Calu3 (cell line): ENCODE data around the gene BCL2L14. TPM values are rescaled to one million over a fixed set of nuclear protein-coding genes. Genes with fewer than 3 reads are reported as not detected.

Experiments used
- BruUV-seq: library from RNA; stranded (reverse); fragments of 400-500 nt; replicated peaks from 2 replicates; lab custom pipeline; 2021; lab: Mats Ljungman, UMichigan
- CTCF ChIA-PET: fragments of 300-600 bp; sonication (Branson Sonifier 250); formaldehyde crosslinking; loops from one replicate; lab custom pipeline; 2022; ENCODE audit warnings: antibody characterized with exemption; lab: Charles Lee
- DNase-seq: peaks from one replicate; pipeline ENCODE4 v3.0.0; 2022
- H3K27ac Mint-ChIP-seq: one replicate; pipeline ENCODE4 v1.8.0; 2022; ENCODE audit warnings: mixed read lengths; ENCODE audit not compliant: unreplicated experiment
- H3K27me3 Mint-ChIP-seq: one replicate; pipeline ENCODE4 v1.8.0; 2022; ENCODE audit warnings: mixed read lengths; ENCODE audit not compliant: unreplicated experiment
- H3K36me3 Mint-ChIP-seq: one replicate; pipeline ENCODE4 v1.8.0; 2022; ENCODE audit warnings: mild to moderate bottlenecking, moderate library complexity, mixed read lengths; ENCODE audit not compliant: insufficient read depth, unreplicated experiment
- H3K4me1 Mint-ChIP-seq: one replicate; pipeline ENCODE4 v1.8.0; 2022; ENCODE audit warnings: mild to moderate bottlenecking, low read depth, mixed read lengths; ENCODE audit not compliant: unreplicated experiment
- H3K4me3 Mint-ChIP-seq: one replicate; pipeline ENCODE4 v1.8.0; 2022; ENCODE audit warnings: mild to moderate bottlenecking, low read depth, moderate library complexity, mixed read lengths; ENCODE audit not compliant: unreplicated experiment
- H3K9me3 Mint-ChIP-seq: one replicate; pipeline ENCODE4 v1.8.0; 2022; ENCODE audit warnings: low read depth, mixed read lengths; ENCODE audit not compliant: unreplicated experiment
- intact Hi-C: fragments of 100-400 bp; cut with micrococcal nuclease; formaldehyde crosslinking; loops from one replicate; pipeline ENCODE4 v1.10.0; 2022; ENCODE audit not compliant: unreplicated experiment
- total RNA-seq: library from RNA; stranded (reverse); gene quantifications from 2 replicates; pipeline ENCODE4 v1.2.3, GENCODE V29; 2022
- TF ChIP-seq, protein P1 (sequence below): fragments of 200-600 bp; IDR thresholded peaks from one replicate; pipeline ENCODE4 v1.8.0; 2022; ENCODE audit warnings: antibody characterized with exemption; ENCODE audit not compliant: unreplicated experiment

The BCL2L14 gene
- total RNA-seq, 1 experiment from 2014 or later = 5.5 TPM

- BruUV-seq = no TSS peak
- H3K4me3 Mint-ChIP-seq = peak overlapping the region; percentile 63
- H3K36me3 Mint-ChIP-seq = peaks cover 9% of the 10 kb centered on the region
- H3K27ac Mint-ChIP-seq = peak overlapping the region; percentile 79
- TF ChIP-seq, protein P1, sequence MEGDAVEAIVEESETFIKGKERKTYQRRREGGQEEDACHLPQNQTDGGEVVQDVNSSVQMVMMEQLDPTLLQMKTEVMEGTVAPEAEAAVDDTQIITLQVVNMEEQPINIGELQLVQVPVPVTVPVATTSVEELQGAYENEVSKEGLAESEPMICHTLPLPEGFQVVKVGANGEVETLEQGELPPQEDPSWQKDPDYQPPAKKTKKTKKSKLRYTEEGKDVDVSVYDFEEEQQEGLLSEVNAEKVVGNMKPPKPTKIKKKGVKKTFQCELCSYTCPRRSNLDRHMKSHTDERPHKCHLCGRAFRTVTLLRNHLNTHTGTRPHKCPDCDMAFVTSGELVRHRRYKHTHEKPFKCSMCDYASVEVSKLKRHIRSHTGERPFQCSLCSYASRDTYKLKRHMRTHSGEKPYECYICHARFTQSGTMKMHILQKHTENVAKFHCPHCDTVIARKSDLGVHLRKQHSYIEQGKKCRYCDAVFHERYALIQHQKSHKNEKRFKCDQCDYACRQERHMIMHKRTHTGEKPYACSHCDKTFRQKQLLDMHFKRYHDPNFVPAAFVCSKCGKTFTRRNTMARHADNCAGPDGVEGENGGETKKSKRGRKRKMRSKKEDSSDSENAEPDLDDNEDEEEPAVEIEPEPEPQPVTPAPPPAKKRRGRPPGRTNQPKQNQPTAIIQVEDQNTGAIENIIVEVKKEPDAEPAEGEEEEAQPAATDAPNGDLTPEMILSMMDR = no peak
- H3K27me3 Mint-ChIP-seq = no peaks in the 10 kb centered on the region
- peaks cover 14% of the 10 kb centered on the region for H3K4me1 Mint-ChIP-seq
- CTCF ChIA-PET = interaction anchor here (0.7 to 2.6 kb wide), 15 partner anchors 21 to 544 kb away, joined by 3 to 40 read pairs (median 3); partner anchors contain the start of gene BCL2L14
- H3K9me3 Mint-ChIP-seq = peaks cover 4% of the 10 kb centered on the region
- DNase-seq = no peak
- intact Hi-C loops = loop anchor here (2.0 to 10.0 kb wide), 2 partner anchors 148 to 198 kb away; no protein-coding TSS in a partner anchor
Observed at GRCh38 chr12:12032260-12032791, 38.4 kb upstream of the BCL2L14 start.

GRCh38 chr12:12032851-12033797 lies 37.6 kb upstream of the BCL2L14 start:
- Mint-ChIP-seq H3K4me1 (peaks cover 14% of the 10 kb centered on the region), H3K27me3 (no peaks in the 10 kb centered on the region), H3K36me3 (peaks cover 9% of the 10 kb centered on the region), H3K27ac (peak overlapping the region; percentile 79), H3K9me3 (peaks cover 3% of the 10 kb centered on the region), H3K4me3 (peak overlapping the region; percentile 63)
- intact Hi-C loops = loop anchor here (1.0 to 10.0 kb wide), 4 partner anchors 148 to 479 kb away; no protein-coding TSS in a partner anchor
- TF ChIP-seq, protein P1 = peak; percentile 70
- CTCF ChIA-PET = interaction anchor here (0.6 to 2.6 kb wide), 20 partner anchors 18 to 545 kb away, joined by 3 to 40 read pairs (median 3); partner anchors contain the start of gene BCL2L14
- DNase-seq = peak; percentile 82
- BruUV-seq = TSS peak; percentile 78

DNA sequence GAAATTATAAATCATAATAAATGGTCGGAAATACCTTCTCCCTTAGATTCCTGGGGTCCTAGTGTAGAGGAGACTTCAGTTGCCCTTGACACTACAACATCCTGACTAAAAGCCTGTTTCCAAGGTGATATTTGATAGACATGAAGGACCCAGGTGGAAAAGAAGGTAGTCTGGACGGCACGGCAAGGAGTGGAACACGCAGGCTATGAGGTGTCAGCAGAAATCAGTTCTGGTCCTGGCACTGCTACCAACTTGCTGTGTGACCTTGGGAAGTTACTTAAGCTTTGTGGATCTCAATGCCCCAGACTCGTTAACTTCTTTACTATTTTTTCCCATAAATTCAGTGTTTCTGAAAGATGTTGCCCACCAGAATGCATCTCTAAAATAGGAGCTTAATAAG lies 36.9 kb upstream of the BCL2L14 start:
- TF ChIP-seq, protein P1 = no peak
- Mint-ChIP-seq H3K27ac (no peak overlapping the region), H3K27me3 (no peaks in the 10 kb centered on the region), H3K4me3 (no peak overlapping the region), H3K4me1 (peaks cover 14% of the 10 kb centered on the region), H3K36me3 (peaks cover 9% of the 10 kb centered on the region), H3K9me3 (peaks cover 3% of the 10 kb centered on the region)
- no TSS peak for BruUV-seq
- CTCF ChIA-PET = interaction anchor here (0.9 to 2.6 kb wide), 10 partner anchors 17 to 475 kb away, joined by 3 to 40 read pairs (median 4); partner anchors contain the start of gene BCL2L14
- DNase-seq = no peak
- intact Hi-C loops = loop anchor here (1.0 to 10.0 kb wide), 4 partner anchors 149 to 480 kb away; no protein-coding TSS in a partner anchor

DNA sequence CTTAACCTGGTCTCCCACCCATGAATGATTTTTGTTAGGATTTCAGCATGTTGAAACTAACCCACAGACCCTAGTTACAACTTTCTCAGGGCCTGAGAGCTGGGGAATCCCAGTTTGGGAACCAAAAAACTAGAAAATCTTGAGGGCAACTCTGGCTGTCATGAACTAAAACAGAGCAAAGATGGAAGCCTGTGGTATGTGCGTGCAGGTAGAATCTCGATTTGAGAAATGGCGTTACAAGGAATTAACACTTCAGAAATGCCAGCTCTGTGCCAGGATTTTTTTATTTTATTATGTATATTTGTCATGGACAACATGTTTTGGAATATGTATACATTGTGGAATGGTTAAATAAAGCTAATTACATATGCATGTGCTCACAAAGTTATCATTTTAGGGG lies 36.4 kb upstream of the BCL2L14 start:
- DNase-seq = no peak
- BruUV-seq = no TSS peak
- H3K27me3 Mint-ChIP-seq = no peaks in the 10 kb centered on the region
- H3K36me3 Mint-ChIP-seq = peaks cover 9% of the 10 kb centered on the region
- H3K4me3 Mint-ChIP-seq = no peak overlapping the region
- peaks cover 14% of the 10 kb centered on the region for H3K4me1 Mint-ChIP-seq
- peaks cover 3% of the 10 kb centered on the region for H3K9me3 Mint-ChIP-seq
- intact Hi-C loops = loop anchor here (10.0 kb wide), 1 partner anchor 200 kb away; no protein-coding TSS in a partner anchor
- H3K27ac Mint-ChIP-seq = no peak overlapping the region
- TF ChIP-seq, protein P1 = no peak
- CTCF ChIA-PET = interaction anchor here (2.6 kb wide), 1 partner anchor 453 kb away, joined by 40 read pairs; no protein-coding TSS in a partner anchor
